GM18520 (cell line): ENCODE results near the gene GRAPL.
"Not testable (repeated sequence)": the region's sequence is repeated elsewhere in the genome, so short reads cannot be mapped to it uniquely, and the experiment has no call there.

ENCODE experiments used
- ATAC-seq: cut with Tn5 transposase; IDR thresholded peaks from one replicate; pipeline ENCODE4 v1.9.1; 2021; ENCODE audit not compliant: unreplicated experiment

Gene GRAPL

GRCh38 chr17:19187883-19188869 is 60.8 kb downstream of the GRAPL start:
- peak; percentile 24 for ATAC-seq

GRCh38 chr17:19188870-19189708 is 61.7 kb downstream of the GRAPL start:
- peak; percentile 47 for ATAC-seq

- ATAC-seq = not testable (repeated sequence)
Observed at GRCh38 chr17:19189781-19190405, 62.5 kb downstream of the GRAPL start.

DNA sequence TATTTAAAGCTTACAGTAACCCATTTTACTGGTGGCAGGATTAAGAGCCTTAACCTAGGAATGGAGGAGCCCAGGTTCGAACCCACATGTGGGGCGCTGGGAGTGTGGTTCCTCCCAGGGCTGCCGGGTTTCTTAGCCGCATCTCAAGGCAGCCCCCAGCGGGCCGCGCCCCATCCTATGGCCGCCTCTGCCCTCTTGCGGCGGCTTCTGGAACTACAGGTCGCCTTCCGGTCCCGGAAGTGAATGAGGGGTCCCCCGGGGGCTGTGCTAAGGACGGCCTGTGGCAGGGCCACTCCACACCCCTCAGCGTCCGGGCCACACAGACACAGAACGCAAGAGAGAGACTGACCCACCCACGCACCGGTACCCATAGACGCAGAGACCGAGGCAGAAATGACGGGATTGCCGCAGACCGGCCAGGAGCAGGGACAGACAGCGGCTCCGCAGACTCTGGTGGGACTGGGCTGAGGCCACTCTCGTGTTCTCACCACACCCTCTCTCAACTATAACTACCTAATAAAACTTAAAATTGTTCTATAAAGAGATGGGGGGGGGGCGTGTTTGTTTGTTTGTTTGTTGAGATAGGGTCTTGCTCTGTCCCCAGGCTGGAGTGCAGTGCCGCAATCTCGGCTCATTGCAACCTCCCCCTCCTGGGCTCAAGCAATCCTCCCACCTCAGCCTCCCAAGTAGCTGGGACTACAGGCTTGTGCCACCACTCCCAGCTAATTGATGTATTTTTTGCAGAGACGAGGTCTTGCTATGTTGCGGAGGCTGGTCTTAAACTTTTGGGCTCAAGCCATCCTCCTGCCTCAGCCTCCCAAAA is 69.2 kb downstream of the GRAPL start:
- ATAC-seq = peak; percentile 81

DNA sequence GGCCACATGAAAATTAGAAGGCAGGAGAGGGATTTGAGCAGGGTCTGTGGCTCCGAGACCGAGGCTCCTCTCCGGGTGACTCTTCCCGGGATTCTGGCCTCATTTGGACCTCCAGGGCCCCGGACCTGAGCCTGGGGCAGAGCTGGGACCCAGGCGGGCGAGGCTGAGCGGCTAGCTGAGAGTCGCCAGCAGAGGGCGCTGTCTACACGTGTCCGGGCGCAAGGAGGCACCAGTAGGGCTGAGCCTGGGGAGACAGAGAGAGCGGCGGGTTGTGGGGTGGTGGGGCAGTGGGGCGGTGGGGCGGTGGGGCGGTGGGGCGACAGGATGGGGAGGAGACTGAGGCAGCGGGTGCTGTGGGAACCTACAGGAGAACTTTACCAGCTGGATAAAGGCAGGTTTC is 75.1 kb downstream of the GRAPL start:
- peak; percentile 73 for ATAC-seq

DNA sequence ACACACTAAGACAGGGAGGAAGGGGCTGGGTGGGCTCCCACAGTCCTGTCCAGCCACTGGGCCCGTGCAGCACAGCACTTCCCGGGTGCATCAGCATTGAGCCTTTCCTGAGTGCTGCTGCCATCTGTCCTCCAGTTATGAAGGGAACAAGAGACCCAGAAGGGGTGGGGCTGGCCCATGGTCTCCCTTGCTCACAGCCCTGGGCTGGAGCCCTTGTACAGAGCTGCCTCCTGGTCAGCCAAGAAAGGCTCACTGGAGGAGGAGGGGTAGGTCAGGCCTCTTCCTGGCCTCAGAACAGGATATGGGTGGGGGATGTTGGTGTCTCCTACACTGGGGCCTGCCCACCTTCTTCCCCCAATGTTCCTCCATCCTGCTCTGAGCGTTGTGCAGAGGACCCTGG is 76.0 kb downstream of the GRAPL start:
- not testable (repeated sequence) for ATAC-seq
